Upper lobe of left lung (tissue), 6 donors: ENCODE results near the gene MYO16. TPM values are rescaled to one million over a fixed set of nuclear protein-coding genes. Genes with fewer than 3 reads are reported as not detected.

Source experiments
- ATAC-seq, 2 donors: fragments of 200-7000 bp; cut with Tn5 transposase; one replicate each; pipeline ENCODE4 v1.9.1; 2022; ENCODE audit warnings: mild to moderate bottlenecking in 2 of 2, moderate library complexity in 2 of 2; ENCODE audit not compliant: low FRiP score in 2 of 2
- DNase-seq, 2 donors: peaks; one replicate each; pipeline ENCODE4 v3.0.0-alpha.2; 2019 to 2020
- H3K27ac ChIP-seq, 4 donors: fragments of 200-600 bp; sonication (generic); one replicate each; pipeline ENCODE4 v1.5.1; 2016 to 2019
- H3K27me3 ChIP-seq, 4 donors: fragments of 200-600 bp; sonication (generic); one replicate each; pipeline ENCODE4 v1.5.1; 2017 to 2019
- H3K36me3 ChIP-seq, 4 donors: fragments of 200-600 bp; sonication (generic); one replicate each; pipeline ENCODE4 v1.5.1; 2016 to 2019
- H3K4me1 ChIP-seq, 4 donors: fragments of 200-600 bp; sonication (generic); one replicate each; pipeline ENCODE4 v1.5.1; 2018 to 2019
- H3K4me3 ChIP-seq, 4 donors: fragments of 200-600 bp; sonication (generic); one replicate each; pipeline ENCODE4 v1.5.1; 2017 to 2019; ENCODE audit warnings: mild to moderate bottlenecking in 2 of 4, moderate library complexity in 1 of 4
- H3K9me3 ChIP-seq, 4 donors: fragments of 200-600 bp; sonication (generic); one replicate each; pipeline ENCODE4 v1.5.1; 2018 to 2019
- EP300 ChIP-seq, 4 donors: sonication (generic); formaldehyde crosslinking; IDR thresholded peaks; one replicate each; pipeline ENCODE4 v1.5.1; 2017; ENCODE audit warnings: antibody characterized with exemption in 4 of 4, control low read depth in 2 of 4
- POLR2A ChIP-seq, 4 donors: fragments of 450-650 bp; IDR thresholded peaks; one replicate each; pipeline ENCODE4 v1.5.1; 2016 to 2017; ENCODE audit warnings: antibody characterized with exemption in 4 of 4, mild to moderate bottlenecking in 2 of 4
- POLR2AphosphoS5 ChIP-seq, 2 donors: sonication (generic); formaldehyde crosslinking; IDR thresholded peaks; one replicate each; pipeline ENCODE4 v1.5.1; 2017; ENCODE audit warnings: antibody characterized with exemption in 2 of 2
- WGBS, 2 donors: methylation state at CpG; one replicate each; pipeline ENCODE4 v1.1.5; 2017 to 2018; 5-methylcytosine and 5-hydroxymethylcytosine counted together
- total RNA-seq, 6 donors: library from RNA; depleted of rRNA in 4 of 6; stranded (reverse); fragments of >200 nt in 4 of 6; gene quantifications; one replicate each; pipeline versions ENCODE4 v1.1.0 to v1.2.1, GENCODE V29; 2016 to 2021
- TF ChIP-seq, protein P1 (sequence below), 6 experiments: fragments of 450-650 bp in 4 of 6; fragments of 200-600 bp in 2 of 6; sonication (generic) in 2 of 6; IDR thresholded peaks; one replicate each; pipeline ENCODE4 v1.5.1; 2016 to 2019; ENCODE audit warnings: antibody characterized with exemption in 6 of 6
- donor health status: DM: no; HTN: no; CAD: no; lungs with moderate emphysema.
- donor health status: DM: no; HTN: yes; CAD: no; lungs with severe emphysema.

MYO16 gene
- total RNA-seq, 6 donors from 2014 or later: under 0.01 to 0.55 (median 0.20) TPM; not detected in 1

DNA sequence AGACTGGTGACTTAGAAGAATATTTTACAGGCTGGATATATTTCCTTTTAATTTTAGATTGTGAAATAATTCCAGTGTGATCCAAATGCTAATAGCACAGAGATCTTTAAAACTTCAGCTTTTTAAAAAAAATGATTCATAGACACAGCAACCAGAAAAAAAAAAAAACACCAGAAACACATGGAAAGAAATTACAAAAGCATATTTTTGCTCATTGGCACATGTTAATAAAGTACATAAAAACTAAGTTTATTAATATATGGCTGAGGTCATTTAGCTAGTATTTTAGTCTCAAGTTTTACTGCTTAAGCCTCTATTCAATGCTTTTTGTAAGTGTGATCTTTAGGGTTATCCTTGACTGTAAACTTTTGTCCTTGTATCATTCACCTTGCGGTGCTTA lies 577 bp downstream of the MYO16 start:
- no peak overlapping the region for H3K4me3 ChIP-seq
- H3K27me3 ChIP-seq: no peaks in the 10 kb centered on the region
- ATAC-seq (no peak), DNase-seq (no peak)
- no peak overlapping the region for H3K27ac ChIP-seq
- 83 to 93% methylated on average over 1 of the region's 1 CpG for WGBS, 2 donors
- H3K9me3 ChIP-seq: no peaks in the 10 kb centered on the region
- H3K4me1 ChIP-seq: no peaks in the 10 kb centered on the region
- TF ChIP-seq, protein P1, sequence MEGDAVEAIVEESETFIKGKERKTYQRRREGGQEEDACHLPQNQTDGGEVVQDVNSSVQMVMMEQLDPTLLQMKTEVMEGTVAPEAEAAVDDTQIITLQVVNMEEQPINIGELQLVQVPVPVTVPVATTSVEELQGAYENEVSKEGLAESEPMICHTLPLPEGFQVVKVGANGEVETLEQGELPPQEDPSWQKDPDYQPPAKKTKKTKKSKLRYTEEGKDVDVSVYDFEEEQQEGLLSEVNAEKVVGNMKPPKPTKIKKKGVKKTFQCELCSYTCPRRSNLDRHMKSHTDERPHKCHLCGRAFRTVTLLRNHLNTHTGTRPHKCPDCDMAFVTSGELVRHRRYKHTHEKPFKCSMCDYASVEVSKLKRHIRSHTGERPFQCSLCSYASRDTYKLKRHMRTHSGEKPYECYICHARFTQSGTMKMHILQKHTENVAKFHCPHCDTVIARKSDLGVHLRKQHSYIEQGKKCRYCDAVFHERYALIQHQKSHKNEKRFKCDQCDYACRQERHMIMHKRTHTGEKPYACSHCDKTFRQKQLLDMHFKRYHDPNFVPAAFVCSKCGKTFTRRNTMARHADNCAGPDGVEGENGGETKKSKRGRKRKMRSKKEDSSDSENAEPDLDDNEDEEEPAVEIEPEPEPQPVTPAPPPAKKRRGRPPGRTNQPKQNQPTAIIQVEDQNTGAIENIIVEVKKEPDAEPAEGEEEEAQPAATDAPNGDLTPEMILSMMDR (IDR thresholded peaks at IDR 0.05): no peak
- TF ChIP-seq POLR2AphosphoS5 (IDR thresholded peaks at IDR 0.05): no peak
- TF ChIP-seq POLR2A (IDR thresholded peaks at IDR 0.05): no peak
- TF ChIP-seq EP300 (IDR thresholded peaks at IDR 0.05): no peak
- no peaks in the 10 kb centered on the region for H3K36me3 ChIP-seq

DNA sequence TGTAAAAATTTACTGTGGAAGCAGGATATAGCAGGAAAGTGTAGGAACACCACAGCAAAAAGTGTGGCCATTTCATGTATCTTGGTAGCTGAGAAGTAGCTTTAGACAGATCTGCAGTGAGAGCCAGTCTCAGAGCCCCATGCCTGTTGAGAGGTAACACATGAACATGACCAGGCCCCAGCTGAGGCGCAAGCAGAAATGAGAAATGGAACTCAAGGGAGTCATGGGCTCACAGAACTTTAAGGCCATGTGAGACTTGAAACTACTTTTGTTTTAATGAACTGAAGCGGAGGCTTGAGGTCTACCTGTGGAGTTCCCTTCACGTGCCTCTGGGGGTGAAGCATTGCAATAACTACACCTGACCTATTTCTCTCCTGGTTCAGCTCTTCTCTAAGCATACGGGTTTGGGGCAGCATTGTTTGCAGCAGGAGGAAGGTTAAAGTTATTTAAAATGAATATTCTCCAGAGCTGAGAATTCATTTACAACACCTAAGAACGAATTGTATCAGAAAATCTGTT lies 3.3 kb downstream of the MYO16 start:
- no peak for ATAC-seq
- no peaks in the 10 kb centered on the region for H3K4me1 ChIP-seq
- 60 to 85% methylated on average over 5 of the region's 5 CpGs for WGBS, 2 donors
- no peaks in the 10 kb centered on the region for H3K27me3 ChIP-seq
- H3K27ac ChIP-seq: no peak overlapping the region
- no peaks in the 10 kb centered on the region for H3K9me3 ChIP-seq
- H3K4me3 ChIP-seq: no peak overlapping the region
- no peak for DNase-seq
- TF ChIP-seq POLR2AphosphoS5 (IDR thresholded peaks at IDR 0.05) (no peak), POLR2A (IDR thresholded peaks at IDR 0.05) (no peak), EP300 (IDR thresholded peaks at IDR 0.05) (no peak)
- TF ChIP-seq, protein P1 (IDR thresholded peaks at IDR 0.05): no peak
- no peaks in the 10 kb centered on the region for H3K36me3 ChIP-seq

DNA sequence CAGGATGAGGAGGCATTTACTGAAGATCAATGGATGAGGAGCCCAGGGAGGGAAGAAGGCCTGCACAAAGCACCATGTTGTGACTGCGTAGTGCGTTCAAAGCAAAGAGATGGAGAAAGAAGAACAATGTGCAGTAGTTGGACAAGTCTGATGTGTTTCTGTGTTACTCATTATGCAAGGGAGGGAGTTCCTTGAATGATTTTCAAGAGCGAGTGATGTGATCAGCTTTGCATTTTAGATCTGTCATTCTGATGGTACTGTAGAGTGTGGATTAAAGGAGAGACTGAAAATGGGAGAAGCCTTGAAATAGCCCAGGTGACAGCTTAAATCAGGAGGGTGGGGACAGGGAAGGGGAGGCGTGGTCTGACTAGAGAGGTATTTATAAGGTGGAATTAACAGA lies 9.5 kb downstream of the MYO16 start:
- TF ChIP-seq, protein P1 (IDR thresholded peaks at IDR 0.05): no peak
- TF ChIP-seq POLR2A (IDR thresholded peaks at IDR 0.05) (no peak), POLR2AphosphoS5 (IDR thresholded peaks at IDR 0.05) (no peak), EP300 (IDR thresholded peaks at IDR 0.05) (no peak)
- no peak for ATAC-seq

DNA sequence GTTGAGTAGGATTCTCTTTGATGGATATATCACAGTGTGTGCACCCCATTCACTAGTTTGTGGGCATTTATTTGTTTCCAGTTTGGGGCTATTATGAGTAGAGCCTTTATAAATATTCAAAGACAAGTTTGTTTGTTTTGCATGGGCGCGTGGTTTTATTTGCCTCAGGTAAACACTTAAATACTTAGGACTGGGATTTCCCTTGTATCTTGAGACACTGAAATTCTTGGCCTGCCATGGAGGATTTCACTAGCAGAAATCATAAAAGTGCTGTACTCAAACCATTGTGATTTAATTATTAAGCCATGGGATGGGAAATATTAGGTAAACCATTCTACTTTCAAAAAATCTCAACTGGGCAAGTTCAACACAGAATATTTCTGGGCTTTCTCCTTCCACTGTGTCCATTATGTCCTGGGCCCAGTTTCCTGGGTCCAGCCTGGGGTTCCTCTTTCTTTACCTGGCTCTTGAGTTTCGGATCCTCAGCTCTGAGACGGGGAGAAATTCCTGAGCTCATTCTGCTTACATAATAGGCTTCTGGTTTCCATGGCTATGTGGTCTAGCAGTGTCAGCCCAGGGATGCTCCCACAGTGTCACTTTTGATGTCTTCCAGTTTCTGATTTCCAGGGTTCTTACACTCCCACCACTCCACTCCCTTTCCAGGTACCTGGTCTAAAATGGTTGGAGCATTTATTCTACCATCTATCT lies 14.4 kb downstream of the MYO16 start:
- Histone ChIP-seq H3K36me3 (no peaks in the 10 kb centered on the region), H3K27ac (no peak overlapping the region), H3K27me3 (no peaks in the 10 kb centered on the region), H3K4me3 (no peak overlapping the region), H3K9me3 (peaks cover 0 to 6% (median 1%) of the 10 kb centered on the region in 4 donors), H3K4me1 (no peaks in the 10 kb centered on the region)
- peak in 1 of 2 donors; percentile 42 for ATAC-seq
- 51 to 61% methylated on average over 4 of the region's 4 CpGs for WGBS, 2 donors
- TF ChIP-seq, protein P1 (IDR thresholded peaks at IDR 0.05): no peak
- TF ChIP-seq POLR2AphosphoS5 (IDR thresholded peaks at IDR 0.05): no peak
- no peak for TF ChIP-seq EP300 (IDR thresholded peaks at IDR 0.05)
- TF ChIP-seq POLR2A (IDR thresholded peaks at IDR 0.05): no peak
- DNase-seq: no peak

More for the DNA sequence above, 9.5 kb downstream of the MYO16 start:
- WGBS, 2 donors: 92 to 94% methylated on average over 4 of the region's 4 CpGs
- H3K4me1 ChIP-seq: no peaks in the 10 kb centered on the region
- H3K9me3 ChIP-seq: no peaks in the 10 kb centered on the region
- no peak overlapping the region for H3K4me3 ChIP-seq
- DNase-seq: no peak
- no peaks in the 10 kb centered on the region for H3K27me3 ChIP-seq
- no peak overlapping the region for H3K27ac ChIP-seq
- no peaks in the 10 kb centered on the region for H3K36me3 ChIP-seq

DNA sequence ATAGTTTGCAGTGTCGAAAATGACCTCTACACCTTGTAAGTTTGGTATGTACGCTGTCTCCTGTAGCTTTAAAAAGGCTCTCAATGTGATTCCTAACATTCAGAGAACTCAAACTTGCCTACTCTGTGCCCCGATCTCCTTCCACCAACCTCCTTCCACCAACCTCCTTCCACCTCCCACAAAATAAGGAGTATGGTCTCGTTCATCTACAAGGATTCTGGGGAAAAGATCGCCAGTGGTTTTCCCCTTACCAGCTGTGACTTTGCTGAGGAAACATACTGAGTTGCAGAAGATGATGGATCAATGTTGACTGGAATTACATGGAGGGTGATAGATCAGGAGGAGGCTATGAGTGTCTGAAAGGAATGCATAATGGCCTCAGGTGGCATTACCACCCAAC lies 16.0 kb downstream of the MYO16 start:
- DNase-seq (no peak), ATAC-seq (no peak)
- Histone ChIP-seq H3K27me3 (no peaks in the 10 kb centered on the region), H3K36me3 (no peaks in the 10 kb centered on the region), H3K4me3 (no peak overlapping the region), H3K4me1 (no peaks in the 10 kb centered on the region), H3K9me3 (peaks cover 0 to 6% (median 1%) of the 10 kb centered on the region in 4 donors), H3K27ac (no peak overlapping the region)
- TF ChIP-seq EP300 (IDR thresholded peaks at IDR 0.05) (no peak), POLR2AphosphoS5 (IDR thresholded peaks at IDR 0.05) (no peak), POLR2A (IDR thresholded peaks at IDR 0.05) (no peak)
- TF ChIP-seq, protein P1 (IDR thresholded peaks at IDR 0.05): no peak
- 81 to 83% methylated on average over 5 of the region's 5 CpGs for WGBS, 2 donors
